ENCODE data around the gene CELSR1.
A peak's percentile ranks its signal among the peaks of the same experiment; 100 is the strongest.

CELSR1 gene

DNA sequence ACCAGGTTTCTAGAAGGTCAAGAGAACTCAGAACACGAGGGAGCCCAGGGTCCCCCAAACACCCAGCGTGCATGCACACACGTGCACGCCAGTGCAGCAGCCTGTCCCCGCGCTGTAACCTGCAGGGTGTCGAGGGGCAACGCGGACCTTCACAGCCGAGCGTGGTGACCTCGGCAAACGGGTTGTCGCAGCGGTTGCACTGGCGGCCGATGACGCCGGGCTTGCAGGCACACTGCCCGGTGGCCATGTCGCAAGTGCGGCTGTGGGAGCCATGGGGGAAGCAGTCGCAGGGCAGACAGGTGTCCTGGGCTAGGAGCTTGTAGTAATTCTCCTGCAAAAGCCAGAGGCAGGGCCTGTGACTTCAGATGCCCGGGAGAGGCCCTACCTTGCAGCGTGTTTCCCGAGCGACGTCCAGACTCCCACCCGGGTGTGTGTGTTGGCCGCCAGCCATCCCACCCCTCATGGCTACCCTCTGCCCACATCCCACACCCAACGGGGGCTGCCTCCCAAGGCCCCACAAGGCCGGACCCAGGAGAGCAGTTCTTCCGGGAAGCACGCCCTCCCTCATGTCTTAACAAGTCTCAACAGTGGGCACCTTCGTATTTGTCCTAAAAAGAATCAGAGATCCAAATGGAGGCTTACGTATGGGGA lies 145.8 kb downstream of the CELSR1 start:
- TF ChIP-seq, protein P1, sequence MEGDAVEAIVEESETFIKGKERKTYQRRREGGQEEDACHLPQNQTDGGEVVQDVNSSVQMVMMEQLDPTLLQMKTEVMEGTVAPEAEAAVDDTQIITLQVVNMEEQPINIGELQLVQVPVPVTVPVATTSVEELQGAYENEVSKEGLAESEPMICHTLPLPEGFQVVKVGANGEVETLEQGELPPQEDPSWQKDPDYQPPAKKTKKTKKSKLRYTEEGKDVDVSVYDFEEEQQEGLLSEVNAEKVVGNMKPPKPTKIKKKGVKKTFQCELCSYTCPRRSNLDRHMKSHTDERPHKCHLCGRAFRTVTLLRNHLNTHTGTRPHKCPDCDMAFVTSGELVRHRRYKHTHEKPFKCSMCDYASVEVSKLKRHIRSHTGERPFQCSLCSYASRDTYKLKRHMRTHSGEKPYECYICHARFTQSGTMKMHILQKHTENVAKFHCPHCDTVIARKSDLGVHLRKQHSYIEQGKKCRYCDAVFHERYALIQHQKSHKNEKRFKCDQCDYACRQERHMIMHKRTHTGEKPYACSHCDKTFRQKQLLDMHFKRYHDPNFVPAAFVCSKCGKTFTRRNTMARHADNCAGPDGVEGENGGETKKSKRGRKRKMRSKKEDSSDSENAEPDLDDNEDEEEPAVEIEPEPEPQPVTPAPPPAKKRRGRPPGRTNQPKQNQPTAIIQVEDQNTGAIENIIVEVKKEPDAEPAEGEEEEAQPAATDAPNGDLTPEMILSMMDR (IDR thresholded peaks at IDR 0.05; ENCODE audit: low read depth, low read length, missing control alignments), result no peak
- H3K4me3 ChIP-seq (replicated peaks; ENCODE audit: low read depth, low read length), result no peak overlapping the region
- DNase-seq (ENCODE audit: extremely low read depth, low read depth), result no peak

DNA sequence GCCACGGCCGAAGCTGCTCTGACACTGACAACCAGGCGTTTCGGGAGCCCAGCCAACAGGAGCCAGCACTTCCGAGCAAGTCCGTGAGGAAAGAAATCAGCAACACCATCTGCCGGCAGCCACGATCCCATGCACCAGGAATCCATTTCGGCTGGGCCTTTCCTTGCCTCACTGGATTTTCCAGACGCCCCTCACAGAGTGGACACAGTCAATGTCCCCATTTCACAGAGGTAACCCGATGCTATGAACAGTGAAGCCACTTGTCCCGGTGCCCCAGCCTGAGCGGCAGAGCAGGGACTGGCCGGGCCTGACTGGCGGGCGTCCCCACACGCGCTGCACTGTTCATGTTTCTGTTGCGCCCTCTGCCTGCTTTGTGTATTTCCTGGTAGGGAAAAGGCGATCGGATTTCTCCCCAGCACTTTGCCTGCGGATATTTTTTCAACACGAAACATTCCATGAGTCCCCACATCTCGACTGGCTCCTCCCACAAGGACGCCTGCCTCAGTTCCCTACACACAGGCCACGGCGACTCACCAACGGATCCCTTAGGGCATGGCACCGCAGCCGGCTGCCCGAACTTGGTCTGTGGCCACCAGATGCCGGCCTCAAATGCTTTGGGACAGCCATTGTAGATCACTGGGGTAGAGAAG lies 146.6 kb downstream of the CELSR1 start:
- H3K4me3 ChIP-seq (replicated peaks; ENCODE audit: low read depth, low read length), result no peak overlapping the region
- TF ChIP-seq, protein P1 (IDR thresholded peaks at IDR 0.05; ENCODE audit: low read depth, low read length, missing control alignments), result peak; percentile 31
- DNase-seq (ENCODE audit: extremely low read depth, low read depth), result no peak

DNA sequence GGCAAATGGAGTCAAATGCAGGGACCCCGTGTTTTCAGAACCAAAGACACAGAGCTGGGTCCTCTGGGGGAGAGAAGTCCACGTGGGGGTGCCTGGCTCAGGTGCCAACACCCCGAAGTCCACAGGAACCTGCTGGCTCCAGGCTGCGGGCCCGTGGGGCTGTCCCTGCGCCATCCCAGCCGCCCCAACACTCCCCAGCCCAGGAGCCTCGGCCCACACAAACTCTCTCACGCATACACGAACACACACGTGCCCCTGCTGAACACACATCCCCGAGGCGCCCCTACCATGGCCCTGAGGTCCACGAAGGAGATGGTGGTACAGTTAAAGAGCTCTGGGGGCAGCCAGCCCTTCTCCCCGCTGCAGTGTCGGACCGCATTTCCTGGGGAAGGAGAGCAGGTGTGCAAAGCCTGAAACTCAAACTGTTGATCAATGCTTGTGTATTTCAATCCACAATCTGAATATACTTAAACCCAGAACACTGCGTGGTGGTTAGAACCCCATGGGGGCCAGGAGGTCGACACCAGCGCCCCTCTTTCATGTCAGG lies 147.2 kb downstream of the CELSR1 start:
- no peak overlapping the region for H3K4me3 ChIP-seq (replicated peaks; ENCODE audit: low read depth, low read length)
- TF ChIP-seq, protein P1 (IDR thresholded peaks at IDR 0.05; ENCODE audit: low read depth, low read length, missing control alignments), result no peak
- no peak for DNase-seq (ENCODE audit: extremely low read depth, low read depth)

DNA sequence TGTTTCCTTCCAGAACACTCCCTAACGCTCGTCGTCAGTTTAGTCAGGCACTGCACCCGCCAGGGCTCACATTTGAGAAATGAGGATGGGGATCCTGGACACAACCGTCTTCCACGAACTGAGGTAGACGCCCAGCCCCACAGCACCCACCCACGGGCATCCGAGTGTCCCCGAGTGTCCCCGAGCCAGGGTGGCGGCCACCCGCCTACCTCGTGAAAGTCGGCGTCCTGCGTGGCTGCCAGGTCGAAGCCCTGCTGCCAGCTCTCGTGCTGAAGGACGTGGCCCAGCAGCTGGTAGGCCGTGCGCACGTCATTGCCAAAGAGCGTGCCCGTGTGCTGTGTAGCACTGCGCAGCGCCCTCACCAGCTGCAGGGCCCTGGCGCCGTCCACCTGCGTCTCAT lies 148.3 kb downstream of the CELSR1 start:
- no peak overlapping the region for H3K4me3 ChIP-seq (replicated peaks; ENCODE audit: low read depth, low read length)
- no peak for DNase-seq (ENCODE audit: extremely low read depth, low read depth)
- TF ChIP-seq, protein P1 (IDR thresholded peaks at IDR 0.05; ENCODE audit: low read depth, low read length, missing control alignments), result no peak

DNA sequence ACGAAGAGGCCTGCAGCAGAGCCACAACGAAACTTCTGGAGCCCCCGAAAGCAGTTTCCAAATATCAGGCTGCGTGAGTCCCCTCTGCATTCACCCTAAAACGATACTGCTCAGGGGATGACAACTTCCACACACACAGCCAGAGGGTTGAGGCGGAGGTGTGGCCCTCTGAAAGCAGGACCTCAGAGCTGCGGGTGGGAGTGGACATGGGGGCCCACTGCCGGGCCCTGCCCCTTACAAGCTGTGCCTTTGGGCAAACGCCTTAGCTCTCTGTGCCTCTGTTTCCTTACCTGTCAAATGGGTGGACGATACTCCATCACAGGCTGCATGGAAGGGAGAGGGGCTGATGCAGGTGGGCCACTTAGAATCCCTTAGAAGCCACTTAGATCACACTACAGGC lies 148.8 kb downstream of the CELSR1 start:
- no peak overlapping the region for H3K4me3 ChIP-seq (replicated peaks; ENCODE audit: low read depth, low read length)
- no peak for DNase-seq (ENCODE audit: extremely low read depth, low read depth)
- TF ChIP-seq, protein P1 (IDR thresholded peaks at IDR 0.05; ENCODE audit: low read depth, low read length, missing control alignments), result no peak

DNA sequence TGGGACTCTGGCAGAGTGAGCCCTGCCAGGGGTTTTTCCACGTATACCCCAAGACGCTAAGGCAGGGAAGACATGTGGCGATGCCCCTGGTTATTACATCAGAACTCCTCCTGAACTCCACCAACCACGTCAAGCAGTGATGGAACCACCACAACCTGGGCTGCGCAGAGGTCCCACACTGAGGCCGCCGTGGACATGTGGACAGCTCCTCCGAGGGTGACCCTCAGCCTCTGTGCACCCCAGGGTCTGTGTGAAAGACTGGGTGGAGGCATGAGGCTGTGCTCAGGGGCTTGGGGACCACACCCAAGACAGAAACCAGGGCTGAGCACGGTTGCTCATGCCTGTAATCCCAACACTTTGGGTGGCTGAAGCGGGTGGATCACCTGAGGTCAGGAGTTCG lies 149.7 kb downstream of the CELSR1 start:
- DNase-seq (ENCODE audit: extremely low read depth, low read depth), result no peak
- no peak overlapping the region for H3K4me3 ChIP-seq (replicated peaks; ENCODE audit: low read depth, low read length)
- TF ChIP-seq, protein P1 (IDR thresholded peaks at IDR 0.05; ENCODE audit: low read depth, low read length, missing control alignments), result no peak
